Right lung (tissue), 5 donors: ENCODE results near the gene FAM89B. TPM values are rescaled to one million over a fixed set of nuclear protein-coding genes. Genes with fewer than 3 reads are reported as not detected.

Experiments
- DNase-seq, 2 donors: peaks; one replicate each; pipeline ENCODE4 v3.0.0-alpha.2; 2013
- polyA plus RNA-seq, 5 donors: library from polyadenylated mRNA; unstranded; fragments of 120-200 nt; gene quantifications; one replicate each; pipeline versions ENCODE4 v1.2.1 to v1.2.3, GENCODE V29; 2013; ENCODE audit warnings: inconsistent platforms in 1 of 5, low replicate concordance in 1 of 5; ENCODE audit not compliant: insufficient read length in 5 of 5, insufficient read depth in 1 of 5

Gene FAM89B
- polyA plus RNA-seq, 5 donors: 20.5 to 47.9 (median 28.7) TPM

DNA sequence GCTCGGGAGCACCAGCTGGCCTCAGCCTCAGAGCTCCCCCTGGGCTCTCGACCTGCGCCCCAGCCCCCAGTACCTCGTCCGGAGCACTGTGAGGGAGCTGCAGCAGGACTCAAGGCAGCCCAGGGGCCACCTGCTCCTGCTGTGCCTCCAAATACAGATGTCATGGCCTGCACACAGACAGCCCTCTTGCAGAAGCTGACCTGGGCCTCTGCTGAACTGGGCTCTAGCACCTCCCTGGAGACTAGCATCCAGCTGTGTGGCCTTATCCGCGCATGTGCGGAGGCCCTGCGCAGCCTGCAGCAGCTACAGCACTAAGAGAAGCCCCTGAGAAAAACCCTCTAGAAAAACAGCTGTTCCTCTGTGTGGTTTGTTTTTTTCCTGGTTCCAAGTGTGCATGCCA is 918 bp upstream of the FAM89B start:
- no peak for DNase-seq

DNA sequence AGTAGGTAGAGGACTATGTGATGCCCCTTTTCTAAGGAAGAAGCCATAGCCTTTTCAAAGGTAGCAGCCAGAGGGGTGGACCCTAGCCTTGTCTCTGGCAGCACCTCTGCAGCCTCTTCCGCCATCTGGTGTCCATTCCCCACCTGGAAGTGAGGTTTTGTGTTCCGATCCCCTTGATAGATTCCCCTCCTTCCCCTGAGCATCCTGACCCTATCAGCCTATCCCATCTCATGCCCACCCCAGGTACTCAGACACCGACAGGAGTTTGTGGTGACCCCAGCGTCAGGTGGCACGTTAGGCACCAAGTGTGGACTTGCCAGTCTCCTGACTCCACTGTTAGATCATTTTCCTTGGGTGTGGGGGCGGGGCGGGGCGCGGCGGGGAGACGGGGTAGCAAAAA is 398 bp upstream of the FAM89B start:
- no peak for DNase-seq

DNA sequence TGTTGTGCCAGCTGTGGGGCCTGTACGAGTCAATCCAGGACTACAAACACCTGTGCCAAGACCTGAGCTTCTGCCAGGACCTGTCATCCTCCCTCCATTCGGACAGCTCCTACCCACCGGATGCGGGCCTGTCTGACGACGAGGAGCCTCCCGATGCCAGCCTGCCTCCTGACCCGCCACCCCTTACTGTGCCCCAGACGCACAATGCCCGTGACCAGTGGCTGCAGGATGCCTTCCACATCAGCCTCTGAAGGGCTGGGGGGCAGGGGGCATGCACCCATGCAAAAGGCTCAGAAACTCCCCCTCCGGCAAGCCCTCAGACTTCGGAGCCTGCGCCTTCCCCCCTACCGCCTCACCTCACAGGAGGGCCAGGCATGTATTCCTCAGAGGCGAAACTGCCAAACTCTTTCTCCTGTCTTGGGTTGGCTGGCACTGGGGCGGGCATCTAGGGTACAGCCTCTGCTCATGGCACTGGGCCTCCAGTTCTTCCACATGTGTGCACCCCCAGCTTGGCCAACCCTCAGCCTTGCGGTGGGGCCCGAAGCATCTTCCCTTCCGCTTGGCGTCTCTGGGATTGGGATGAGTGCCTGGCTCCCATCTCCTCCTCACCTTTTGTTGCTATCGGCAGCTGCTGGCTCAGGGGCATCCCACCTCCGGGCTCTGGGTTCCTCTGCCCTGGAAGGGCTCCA is 1.2 kb downstream of the FAM89B start:
- DNase-seq: no peak

DNA sequence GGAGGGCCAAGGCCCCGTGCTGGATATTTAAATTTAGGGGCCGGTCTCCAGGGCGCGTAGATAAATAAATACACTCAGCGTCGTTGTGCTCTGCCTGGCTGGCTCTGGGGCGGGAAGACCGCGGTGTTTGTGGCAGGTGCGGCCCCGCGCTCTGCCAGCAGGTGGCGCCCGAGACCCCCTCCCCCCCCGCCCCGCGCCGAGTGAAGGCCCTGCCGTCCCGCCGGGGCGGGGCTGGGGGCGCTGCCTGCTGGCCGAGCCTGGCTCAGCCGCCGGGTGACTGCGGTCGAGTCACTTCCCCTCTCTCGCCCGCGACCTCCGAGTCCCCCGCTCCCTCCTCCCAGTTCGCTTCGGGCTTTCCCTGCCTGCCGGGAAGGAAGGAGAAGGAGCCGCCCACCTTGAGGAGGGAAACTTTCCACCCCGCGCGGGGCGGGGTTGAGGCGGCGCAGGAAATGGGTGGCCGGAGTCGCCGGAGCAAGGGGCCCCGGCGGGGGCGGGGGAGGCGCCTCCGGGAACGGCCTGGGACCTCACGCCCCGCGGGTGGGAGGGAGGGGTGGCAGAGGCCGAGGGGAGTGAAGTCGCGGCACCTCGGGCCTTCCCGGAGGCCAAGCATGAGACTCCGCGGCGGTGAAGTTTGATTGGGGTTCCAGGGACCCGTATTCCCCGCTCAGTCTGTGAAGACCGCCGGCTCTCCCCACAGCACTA is 1.9 kb downstream of the FAM89B start:
- DNase-seq: peak; percentile 82

DNA sequence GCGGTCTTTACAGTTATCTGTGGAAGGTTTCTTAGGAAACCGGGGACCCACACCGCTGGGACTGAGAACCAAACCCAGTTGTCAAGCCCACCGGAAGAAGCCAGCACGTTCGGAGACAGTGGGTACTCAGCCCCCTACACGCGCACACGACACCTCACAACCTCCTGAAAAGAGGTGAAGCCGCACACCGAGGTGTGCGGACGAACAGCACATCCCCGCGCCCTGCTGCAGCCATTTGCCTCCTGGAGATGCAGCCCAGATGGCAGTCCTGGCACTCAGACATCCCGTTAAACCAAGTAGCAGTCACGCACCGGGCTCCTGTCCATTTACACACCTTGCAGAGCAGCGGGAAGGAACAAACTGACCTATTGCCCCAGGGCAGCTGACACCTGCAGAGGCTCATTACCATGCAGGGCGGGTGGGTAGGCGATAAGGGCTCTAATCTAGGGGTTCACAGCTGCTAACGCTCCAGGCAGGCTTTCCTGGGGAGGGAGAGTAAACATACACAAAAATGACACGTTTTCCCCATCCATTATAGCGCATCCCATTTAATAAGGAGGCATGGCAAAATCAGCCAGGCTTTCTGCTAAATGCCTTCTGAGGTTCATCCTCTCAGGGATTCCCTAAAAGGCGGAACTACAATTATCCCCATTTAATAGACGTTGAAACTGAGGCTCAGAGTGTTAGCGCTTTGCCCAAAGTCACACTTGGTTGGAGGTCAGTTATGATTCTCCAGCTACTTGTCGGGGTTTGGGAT is 2.7 kb downstream of the FAM89B start:
- DNase-seq: no peak

DNA sequence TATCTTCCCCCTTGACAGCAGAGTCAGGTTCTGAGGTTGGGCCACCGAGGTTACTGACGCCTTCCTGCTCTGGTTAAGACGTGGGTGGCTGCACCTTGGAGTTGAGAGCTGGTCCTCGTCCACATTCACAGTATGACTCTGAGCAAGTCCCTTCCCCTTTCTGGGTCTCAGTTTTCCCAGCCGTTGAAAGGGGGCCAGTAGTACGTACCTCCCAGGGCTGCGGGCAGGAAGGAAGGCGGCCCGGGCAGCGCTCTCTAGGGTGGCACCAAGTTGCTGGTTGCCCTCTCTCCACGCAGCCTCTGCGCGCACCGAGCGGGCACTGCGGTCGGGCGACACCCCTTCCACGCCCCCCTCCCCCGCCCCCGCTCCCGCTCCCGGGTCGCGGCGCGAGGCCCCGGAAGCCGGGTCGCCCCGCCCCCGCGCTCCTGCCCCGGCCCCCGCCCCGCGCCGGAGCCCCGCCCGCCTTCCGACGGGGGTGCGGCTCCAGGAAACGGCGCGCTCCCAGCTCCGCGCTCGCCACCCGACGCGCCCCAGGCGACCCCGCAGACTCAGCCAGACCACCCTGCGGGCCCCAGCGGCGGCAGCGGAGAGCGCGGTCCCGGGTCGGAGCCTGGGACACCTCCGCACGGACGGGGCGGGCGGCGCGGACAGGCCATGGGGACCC is 3.4 kb downstream of the FAM89B start, which contains the start of gene EHBP1L1:
Gene EHBP1L1, plus strand, starts transcription at position 486 of the 664 bp plus-strand sequence. CDS start 250 bp downstream, outside the sequence.
- no peak for DNase-seq

DNA sequence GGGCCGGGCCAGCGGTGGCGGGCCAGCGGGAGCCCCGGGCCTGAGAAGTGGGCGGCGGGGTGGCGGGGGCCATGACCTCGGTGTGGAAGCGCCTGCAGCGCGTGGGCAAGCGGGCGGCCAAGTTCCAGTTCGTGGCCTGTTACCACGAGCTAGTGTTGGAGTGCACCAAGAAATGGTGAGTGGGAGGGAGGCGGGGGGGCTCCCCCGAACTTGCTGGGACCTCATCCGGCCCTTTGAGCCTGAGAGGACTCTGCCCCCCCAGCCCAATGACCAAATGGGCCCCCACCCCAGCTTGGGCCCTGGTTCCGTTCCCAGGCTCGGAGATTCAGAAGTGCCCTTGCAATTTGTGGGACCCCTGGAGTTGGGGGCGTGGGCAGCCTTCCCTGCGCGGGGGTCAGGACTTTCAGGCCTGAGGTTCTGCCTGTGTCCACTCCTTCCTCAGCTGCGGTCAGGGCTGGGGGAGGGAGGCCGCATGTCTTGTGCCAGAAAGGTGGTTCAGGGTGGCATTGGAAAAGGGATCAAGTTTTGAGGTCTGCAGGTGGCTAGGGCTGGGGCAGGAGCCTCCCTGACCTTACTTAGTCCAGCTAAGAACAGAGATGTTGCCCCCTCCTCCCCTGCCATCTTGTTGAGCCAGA is 4.0 kb downstream of the FAM89B start:
- DNase-seq: no peak

DNA sequence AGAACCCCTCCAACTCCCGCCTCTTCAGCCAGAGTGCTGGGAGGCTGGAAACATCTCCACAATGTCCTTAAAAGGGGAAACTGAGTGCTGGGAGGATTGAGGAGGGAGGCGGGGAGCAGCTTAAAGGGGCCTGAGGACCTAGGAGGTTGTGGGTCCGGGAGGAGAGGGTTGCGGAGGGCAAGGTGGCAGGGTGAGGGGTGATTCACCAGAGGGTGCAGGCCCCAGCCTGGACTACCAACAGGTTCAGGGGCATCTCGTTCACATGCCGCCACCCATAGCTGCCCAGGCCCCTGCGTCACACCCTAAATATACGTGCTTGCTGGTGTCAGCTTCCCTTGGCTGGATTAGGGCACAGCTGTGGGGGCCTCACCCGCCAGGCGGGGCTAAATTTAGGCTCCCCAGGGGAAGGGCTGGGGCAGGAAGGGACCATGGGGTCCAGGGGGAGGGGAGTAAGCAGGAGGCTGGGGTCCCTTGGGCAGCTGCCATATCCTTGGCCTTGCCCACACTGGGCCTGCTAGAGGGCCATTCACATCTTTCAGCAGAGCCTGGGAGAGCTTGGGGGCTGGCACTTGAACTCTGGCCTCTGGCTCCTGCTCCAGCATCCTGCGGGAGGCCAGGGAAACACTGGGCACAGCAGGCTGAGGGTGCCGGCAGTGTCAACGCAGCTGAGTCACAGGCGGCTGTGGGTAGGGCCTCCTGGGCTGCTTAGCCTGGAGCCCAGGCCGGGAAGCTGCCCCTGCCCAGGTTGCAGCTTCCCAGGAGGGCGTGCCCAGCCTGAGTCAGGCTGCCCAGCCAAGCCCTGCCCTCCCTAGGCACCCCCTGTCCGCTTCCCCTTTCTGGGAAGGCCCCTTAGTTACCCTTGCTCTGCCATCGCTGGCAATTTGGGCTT is 4.8 kb downstream of the FAM89B start:
- no peak for DNase-seq

DNA sequence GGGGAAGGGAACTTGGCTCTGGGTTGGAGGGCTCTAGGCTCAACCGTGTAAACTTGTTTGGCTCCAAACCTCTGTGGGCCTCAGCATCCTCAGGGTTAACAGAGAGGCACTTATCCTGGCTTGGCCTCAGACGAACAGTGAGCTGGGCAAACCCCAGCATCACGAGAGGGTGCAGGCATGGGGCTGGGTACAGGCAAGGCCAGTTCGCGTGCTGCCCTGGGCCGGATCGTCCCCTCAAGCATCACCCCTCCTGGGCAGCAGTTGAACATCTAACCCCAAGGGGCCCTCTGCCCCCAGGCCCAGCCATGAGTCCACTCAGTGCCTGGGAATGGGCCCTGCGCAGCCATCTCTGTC is 5.4 kb downstream of the FAM89B start:
- no peak for DNase-seq

DNA sequence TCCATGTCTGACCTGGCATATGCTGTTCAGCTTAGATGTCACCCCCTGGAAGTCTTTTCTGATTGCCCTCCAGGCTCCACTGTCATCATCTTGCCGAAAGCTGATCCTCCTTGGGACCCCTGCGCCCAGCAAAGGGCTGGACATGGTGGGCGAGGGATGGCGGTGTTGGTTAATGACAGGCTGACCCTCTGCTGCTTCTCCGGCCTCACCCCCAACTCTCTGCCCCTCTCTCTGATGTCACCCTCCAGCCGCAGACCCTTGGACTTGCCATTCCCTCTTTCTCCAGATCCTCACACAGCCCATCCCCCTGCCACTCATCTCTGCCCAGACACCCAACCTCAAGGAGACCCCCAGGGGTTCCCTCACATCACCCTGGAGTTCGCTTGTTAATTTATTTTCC is 5.8 kb downstream of the FAM89B start:
- DNase-seq: no peak

DNA sequence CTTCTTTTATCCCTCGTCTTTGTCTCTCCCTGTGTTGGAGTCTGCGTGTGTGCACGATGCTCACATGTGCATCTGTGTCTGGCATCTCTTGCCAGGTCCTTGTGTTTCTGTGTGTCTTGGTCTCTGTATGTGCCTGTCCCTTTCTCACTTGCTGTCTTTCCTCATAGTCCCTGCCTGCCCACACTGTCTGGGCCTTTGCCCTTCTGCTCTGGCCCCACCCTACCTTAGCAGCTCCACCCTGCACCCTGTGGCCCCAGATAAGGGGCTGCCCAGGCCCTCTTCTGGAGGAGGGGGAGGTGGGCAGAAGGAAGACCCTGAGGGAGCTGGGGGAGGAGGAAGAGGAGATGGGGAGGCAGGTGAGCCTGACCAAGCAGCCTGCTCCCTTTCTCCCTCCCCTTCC is 6.3 kb downstream of the FAM89B start:
- no peak for DNase-seq

DNA sequence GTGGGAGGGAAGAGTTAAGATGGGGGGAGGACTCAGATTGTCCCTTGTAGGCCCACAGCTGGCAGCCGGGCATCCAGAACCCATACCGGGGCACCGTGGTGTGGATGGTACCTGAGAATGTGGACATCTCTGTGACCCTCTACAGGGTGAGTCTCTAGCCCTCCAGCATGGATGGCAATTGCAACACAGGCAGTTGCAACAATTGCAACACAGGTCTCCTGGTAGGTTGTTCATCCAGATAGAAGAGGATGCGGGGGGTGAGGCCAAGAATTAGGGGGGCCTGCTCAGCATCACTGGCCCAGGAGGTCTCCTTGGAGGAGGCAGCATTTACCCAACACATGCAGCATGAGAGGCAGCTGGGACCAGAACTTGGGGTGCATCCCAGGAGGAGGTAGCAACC is 7.0 kb downstream of the FAM89B start:
- no peak for DNase-seq

DNA sequence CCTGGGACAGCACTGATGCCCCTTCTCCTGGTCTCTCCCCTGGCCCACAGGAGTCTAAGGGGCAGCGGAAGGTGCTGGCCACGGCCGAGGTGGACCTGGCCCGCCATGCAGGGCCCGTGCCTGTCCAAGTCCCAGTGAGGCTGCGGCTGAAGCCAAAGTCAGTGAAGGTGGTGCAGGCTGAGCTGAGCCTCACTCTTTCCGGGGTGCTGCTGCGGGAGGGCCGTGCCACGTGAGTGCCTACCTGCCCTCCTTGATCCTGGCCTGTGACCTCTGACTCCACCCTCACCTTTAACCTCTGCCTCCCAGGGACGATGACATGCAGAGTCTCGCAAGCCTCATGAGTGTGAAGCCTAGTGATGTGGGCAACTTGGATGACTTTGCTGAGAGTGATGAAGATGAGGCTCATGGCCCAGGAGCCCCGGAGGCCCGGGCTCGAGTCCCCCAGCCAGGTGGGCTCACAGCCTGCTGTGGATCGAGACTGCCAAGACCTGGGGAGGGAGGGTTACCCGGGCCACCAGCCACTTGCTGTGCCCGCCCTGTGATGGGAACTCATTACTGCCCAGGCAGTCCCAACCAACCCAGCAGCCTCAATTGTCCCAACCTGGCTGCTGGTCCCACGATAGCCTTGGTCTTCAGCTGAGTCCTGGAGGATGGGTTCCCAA is 7.8 kb downstream of the FAM89B start:
- no peak for DNase-seq

DNA sequence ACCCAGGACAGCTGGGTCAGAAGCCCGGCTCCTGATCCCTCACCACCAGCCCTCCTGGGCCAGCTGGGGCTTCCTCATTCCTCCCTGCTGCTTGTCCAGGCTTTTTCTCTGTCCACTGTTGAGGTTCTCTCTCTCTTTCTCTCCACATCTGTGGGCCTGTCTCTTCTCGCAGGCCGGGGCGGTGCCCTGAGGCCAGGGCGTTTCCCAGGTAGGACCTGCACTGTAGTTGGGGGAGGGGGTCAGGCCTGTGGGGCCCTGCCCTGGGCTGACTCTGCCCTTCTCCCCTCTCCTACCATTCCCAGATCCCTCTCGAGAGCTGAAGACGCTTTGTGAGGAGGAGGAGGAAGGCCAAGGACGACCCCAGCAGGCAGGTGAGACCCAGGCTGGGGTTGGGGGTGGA is 8.4 kb downstream of the FAM89B start:
- no peak for DNase-seq

DNA sequence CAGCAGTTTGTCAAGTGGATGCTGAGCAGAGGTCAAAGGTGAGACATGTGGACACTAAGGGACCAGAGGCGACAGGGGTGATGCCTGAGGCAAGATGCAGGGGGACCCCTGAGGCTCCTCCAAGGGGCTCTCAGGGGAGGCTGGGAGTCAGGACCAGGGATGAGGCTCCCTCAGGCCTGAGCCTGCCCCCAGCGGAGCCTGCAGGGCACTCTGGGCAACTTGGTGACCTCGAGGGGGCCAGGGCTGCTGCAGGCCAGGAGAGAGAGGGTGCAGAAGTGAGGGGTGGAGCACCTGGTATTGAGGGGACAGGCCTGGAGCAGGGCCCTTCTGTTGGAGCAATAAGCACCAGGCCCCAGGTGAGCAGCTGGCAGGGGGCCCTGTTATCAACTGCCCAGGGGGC is 9.6 kb downstream of the FAM89B start:
- no peak for DNase-seq

DNA sequence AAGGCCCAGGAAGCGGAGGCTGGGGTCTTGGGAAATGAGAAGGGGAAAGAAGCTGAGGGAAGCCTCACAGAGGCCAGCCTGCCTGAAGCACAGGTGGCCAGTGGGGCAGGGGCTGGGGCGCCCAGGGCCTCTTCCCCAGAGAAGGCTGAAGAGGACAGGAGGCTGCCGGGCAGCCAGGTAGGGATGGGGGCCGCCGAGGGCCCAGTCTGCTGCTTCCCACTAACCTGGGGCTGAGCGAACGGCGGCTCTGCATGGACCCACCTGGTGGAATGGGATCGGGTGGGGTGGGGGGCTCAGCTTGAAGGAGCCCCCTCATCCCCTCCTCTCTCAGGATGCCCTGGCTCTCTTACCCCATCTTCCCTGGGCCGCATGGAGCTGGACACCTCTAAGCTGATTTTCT is 11.3 kb downstream of the FAM89B start:
- DNase-seq: no peak

DNA sequence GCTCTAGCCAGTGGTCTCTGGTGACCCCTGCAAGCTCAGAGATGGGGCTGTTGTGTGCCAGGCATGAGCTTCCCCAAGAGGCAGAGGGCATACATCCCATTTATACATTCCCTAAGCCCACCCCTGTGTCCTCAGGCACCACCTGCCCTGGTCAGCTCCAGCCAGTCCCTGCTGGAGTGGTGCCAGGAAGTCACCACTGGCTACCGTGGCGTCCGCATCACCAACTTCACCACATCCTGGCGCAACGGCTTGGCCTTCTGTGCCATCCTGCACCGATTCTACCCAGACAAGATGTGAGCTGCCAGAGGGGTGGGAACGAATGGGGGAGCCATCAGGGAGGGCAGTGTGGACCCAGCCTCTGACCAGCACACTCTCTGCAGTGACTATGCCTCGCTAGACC is 11.8 kb downstream of the FAM89B start:
- DNase-seq: no peak

DNA sequence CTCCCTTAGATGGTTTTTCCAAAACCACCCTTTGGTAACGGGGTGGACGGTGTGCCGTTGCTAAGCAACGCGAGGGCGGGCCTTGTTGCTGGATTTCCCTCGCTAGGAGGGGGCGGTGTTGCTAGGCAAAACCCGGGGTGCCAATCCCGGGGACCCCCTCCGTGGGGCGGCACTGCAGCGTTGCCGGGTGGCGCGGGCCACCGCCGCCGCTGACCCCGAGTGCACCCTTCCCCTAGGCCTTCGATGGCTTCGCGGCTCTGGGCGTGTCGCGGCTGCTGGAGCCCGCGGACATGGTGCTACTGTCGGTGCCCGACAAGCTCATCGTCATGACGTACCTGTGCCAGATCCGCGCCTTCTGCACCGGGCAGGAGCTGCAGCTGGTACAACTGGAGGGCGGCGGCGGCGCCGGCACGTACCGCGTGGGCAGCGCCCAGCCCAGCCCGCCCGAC is 12.4 kb downstream of the FAM89B start:
- no peak for DNase-seq

DNA sequence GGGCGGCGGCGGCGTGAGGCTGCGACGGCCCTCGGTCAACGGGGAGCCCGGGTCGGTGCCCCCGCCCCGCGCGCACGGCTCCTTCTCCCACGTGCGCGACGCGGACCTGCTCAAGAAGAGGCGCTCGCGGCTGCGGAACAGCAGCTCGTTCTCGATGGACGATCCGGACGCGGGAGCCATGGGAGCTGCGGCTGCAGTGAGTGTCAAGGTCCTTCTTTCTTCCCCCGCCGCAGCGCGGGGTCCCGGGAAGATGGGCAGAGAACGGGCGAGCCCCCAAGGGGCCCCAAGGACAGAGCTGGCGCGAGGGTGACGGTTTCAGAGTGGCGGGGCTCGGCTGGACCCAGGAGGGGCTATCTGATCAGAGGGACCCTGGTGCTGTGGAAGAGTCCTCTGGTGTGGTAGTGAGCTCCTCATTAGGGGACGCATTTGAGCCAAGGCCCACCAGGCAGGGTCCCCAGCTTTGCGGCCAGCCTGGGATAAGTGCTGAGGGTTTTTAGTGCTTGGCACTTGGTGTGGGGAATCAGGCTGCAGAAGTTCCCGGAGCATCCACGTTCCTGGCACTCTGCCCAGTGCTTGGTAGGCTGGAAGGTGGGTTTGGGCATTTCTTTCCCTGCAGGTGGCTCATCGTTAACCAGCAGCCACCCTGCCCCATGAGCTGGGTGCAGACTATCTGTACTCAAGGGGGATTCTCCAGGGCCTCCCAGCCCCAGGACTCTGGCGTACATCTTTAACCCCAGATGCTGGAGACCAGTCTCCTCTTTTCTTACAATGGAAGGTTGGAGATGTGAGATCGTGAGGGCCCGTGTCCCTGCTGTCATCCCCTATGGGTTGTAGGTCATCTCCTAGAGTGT is 13.3 kb downstream of the FAM89B start:
- no peak for DNase-seq
